NCI-H526 (cell line): ENCODE measurements around the gene IGF2BP2.
"Not testable (repeated sequence)": the region's sequence is repeated elsewhere in the genome, so short reads cannot be mapped to it uniquely, and the experiment has no call there.

ENCODE experiments used
- DNase-seq, 2 experiments: peaks; one replicate each; lab custom pipeline; 2025; lab: John Stamatoyannopoulos, UW

Gene IGF2BP2

GRCh38 chr3:185639632-185640206, 185.1 kb downstream of the IGF2BP2 start:
- DNase-seq: no peak

DNA sequence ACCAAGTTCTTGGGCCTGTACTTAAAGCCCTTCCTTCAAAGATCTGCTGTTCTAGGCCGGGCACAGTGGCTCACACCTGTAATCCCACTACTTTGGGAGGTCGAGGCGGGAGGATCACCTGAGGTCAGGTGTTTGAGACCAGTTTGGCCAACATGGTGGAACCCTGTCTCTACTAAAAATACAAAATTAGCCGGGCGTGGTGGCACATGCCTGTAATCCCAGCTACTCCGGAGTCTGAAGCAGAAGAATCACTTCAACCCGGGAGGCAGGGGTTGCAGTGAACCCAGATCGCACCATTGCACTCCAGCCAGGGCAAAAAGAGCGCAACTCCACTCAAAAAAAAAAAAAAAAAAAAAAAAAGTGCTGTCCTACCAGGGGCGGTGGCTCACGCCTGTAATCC, 186.2 kb downstream of the IGF2BP2 start:
- not testable (repeated sequence) for DNase-seq

GRCh38 chr3:185637388-185637787, 187.5 kb downstream of the IGF2BP2 start:
- DNase-seq: no peak

- DNase-seq: no peak
Measured at GRCh38 chr3:185632996-185633395, 191.8 kb downstream of the IGF2BP2 start.

DNA sequence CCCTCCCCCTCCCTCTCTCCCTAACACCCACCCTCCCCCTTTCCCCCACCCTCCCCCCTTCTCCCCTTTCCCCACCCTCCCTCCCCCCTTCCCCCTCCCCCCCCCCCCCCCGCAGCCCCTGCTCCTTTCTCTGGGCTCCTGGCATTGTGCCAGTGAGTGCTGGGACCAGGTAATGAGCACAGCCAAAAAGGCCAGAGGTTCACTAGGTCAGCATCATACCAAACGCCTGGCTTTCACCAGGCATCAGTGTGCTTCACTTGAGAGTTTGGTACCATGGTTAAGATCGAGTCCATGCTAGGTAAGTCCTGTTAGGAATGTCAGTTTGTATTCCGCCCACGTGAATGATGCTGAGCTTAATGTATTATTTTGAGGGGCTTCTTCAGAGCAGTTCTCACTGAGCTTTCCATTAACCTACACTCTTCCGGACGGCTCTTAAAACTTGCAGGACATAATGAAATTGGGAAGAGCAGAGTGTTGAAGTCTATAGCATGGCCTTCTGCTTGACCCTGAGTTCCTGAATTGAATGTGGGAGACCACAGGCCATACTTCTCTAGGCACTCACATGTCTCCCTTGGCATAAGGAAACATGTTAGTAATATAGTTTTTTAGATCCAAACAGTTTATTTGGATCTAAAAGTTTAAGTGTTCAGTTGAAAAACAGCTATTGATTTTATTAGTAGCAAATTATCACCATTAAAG, 193.2 kb downstream of the IGF2BP2 start:
- DNase-seq: no peak

GRCh38 chr3:185631108-185631507, 193.7 kb downstream of the IGF2BP2 start:
- DNase-seq: no peak

GRCh38 chr3:185630182-185630622, 194.6 kb downstream of the IGF2BP2 start:
- DNase-seq: no peak

GRCh38 chr3:185629554-185630181, 195.2 kb downstream of the IGF2BP2 start:
- DNase-seq: no peak

DNA sequence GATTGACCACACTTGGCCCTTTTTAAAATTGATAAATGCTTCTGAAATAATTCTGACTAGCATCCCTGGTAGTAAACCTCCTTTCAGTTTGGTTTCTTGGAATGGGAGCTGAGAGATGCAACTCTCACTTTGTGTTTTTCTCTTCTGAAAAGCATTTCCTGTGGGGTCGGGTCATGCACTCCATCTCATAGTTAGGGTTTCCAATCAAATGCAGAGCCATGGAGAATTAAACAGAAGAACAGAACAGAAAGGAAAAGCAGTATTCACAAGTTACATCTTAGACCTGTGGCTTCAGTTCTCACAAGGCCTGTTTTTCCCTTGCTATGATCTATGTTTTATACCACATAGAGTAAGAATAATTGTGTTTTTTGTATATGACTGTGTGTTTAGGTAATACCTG, 199.1 kb downstream of the IGF2BP2 start:
- DNase-seq: no peak

GRCh38 chr3:185623939-185624665, 200.7 kb downstream of the IGF2BP2 start:
- no peak for DNase-seq

DNA sequence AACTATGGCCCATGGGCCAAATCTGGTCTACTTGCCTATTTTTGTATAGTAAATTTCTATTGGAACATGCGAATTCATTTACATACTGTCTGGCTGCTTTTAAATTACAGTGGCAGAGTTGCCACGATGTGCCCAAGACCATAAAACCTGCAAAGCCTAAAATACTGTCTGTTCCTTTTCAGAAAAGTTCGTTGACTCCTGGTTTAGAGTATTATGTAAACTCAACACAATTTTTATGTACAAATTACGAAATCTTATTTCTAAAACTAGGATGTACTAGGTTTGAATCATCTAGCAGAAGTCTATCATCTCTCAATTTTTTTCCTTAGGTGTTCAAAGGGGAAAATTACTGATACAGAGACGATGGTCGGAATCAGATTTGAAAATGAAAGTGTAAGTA, 211.8 kb downstream of the IGF2BP2 start:
- no peak for DNase-seq

- no peak for DNase-seq
Measured at GRCh38 chr3:185606196-185606595, 218.6 kb downstream of the IGF2BP2 start.

DNA sequence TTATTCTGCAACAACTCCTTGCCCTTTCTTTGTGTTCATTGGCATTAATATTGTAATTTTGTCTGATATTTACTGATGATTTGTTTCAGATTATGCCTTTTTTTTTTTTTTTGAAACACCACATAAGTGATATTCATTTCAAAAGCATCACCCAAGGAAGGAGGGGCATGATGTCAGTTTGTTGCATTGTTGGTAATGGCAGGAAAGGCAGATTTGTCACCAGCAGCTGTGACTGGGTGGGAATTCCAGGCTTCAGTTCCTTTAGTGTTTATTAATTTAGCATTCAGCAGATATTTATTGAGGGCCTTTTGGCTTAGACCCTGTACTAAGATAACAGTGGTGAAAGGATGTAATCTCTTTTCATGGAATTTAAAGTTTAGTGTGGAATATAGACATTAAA, 219.3 kb downstream of the IGF2BP2 start:
- DNase-seq: no peak

- no peak for DNase-seq
Measured at GRCh38 chr3:185595526-185595925, 229.3 kb downstream of the IGF2BP2 start.

- no peak for DNase-seq
Measured at GRCh38 chr3:185594073-185594472, 230.8 kb downstream of the IGF2BP2 start.
